HUES48 (cell line): Measurements from ENCODE around the gene IRX2.

Experiments
- H3K27ac ChIP-seq: one replicate; pipeline ENCODE4 v1.7.0; 2013; ENCODE audit warnings: low read depth, low read length, inconsistent platforms
- H3K27me3 ChIP-seq: 2 replicates; pipeline ENCODE4 v1.6.1; 2013; ENCODE audit warnings: mild to moderate bottlenecking, low read length; ENCODE audit not compliant: control insufficient read depth, insufficient read depth
- H3K36me3 ChIP-seq: 2 replicates; pipeline ENCODE4 v1.6.1; 2013; ENCODE audit warnings: low read length; ENCODE audit not compliant: control insufficient read depth, insufficient read depth
- H3K4me1 ChIP-seq: 2 replicates; pipeline ENCODE4 v1.6.1; 2013; ENCODE audit warnings: mild to moderate bottlenecking, low read length; ENCODE audit not compliant: control insufficient read depth, insufficient read depth
- H3K4me3 ChIP-seq: 2 replicates; pipeline ENCODE4 v1.5.1; 2013; ENCODE audit warnings: mild to moderate bottlenecking, low read depth, low read length
- H3K9ac ChIP-seq: 2 replicates; pipeline ENCODE4 v1.6.1; 2013; ENCODE audit warnings: mild to moderate bottlenecking, low read depth, low read length, moderate library complexity
- H3K9me3 ChIP-seq: 2 replicates; pipeline ENCODE4 v1.6.1; 2013; ENCODE audit warnings: low read length; ENCODE audit not compliant: control insufficient read depth, insufficient read depth

IRX2 gene

DNA sequence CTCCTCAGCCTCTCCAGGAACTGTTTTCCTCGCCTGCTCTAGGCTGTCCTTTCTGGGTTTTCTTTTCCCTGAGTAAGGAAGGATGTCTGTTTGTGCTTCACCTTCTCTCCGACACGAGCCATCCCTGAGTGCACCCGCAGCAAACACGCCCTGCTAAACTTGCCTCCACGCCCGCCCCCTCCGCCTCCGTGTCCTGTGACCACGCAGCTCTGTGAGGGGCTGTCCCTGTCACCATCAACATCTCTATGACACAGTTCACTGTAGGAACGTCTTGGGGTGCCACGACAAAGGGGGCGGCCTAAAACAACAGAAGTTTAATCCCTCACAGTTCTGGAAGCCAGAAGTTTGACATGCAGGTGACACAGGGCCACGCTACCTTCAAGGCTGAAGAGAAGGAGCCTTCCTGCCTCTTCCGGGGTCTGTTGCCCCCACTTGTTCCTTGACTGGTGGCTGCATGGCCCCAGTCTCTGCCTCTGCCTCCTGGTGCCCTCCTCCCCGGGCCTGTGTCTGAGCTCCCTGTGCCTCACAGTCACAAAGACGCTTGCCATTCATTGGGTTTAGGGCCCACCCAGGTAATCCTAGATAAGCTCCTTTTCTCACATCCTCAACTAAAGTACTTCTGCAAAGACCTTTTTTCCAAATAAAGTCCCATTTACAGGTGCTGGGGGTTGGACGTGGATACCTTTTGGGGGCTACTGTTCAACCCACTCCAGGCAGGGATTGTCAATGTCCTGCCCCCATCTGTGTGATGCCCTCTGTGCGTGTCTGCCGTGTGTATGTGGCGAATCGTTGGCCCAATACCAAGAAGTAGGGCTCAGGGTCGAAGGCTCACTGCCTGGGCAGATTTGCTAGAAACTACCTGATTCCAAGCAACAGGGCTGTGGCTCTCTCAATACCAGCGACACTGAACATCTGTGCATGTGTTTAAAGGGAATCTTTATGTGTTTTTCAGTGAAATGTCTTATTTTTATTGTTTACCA is 39.7 kb downstream of the IRX2 start:
- H3K9me3 ChIP-seq, result no peaks in the 10 kb centered on the region
- H3K4me1 ChIP-seq, result peaks cover 4% of the 10 kb centered on the region; the same call in 1 of the 2 replicates
- no peaks in the 10 kb centered on the region for H3K36me3 ChIP-seq
- no peak overlapping the region for H3K4me3 ChIP-seq
- no peaks in the 10 kb centered on the region for H3K27me3 ChIP-seq
- H3K27ac ChIP-seq, result no peak overlapping the region
- no peak overlapping the region for H3K9ac ChIP-seq

DNA sequence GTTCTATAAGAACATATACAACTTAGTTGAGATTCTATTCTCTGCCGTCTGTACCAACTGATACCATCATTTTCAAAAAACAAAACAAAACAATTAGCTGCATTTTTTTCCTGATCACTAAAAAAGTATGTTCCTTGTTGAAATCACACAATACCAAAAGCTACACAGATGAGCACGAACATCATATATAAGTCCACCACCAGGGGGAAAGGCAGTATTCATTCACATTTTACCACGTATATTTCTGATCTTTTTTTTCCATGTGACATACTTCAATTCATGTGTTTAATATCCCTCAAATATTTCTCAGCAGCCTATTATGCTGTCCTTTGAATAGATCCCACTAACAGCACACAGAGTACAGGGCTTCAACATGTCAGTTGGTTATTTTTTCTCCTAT is 40.6 kb downstream of the IRX2 start:
- Histone ChIP-seq H3K4me3 (no peak overlapping the region), H3K27ac (no peak overlapping the region), H3K9me3 (no peaks in the 10 kb centered on the region), H3K4me1 (peaks cover 4% of the 10 kb centered on the region; the same call in 1 of the 2 replicates), H3K9ac (no peak overlapping the region), H3K36me3 (no peaks in the 10 kb centered on the region), H3K27me3 (no peaks in the 10 kb centered on the region)

GRCh38 chr5:2709976-2710689 is 41.3 kb downstream of the IRX2 start:
- no peaks in the 10 kb centered on the region for H3K9me3 ChIP-seq
- no peaks in the 10 kb centered on the region for H3K36me3 ChIP-seq
- H3K4me3 ChIP-seq, result no peak overlapping the region
- no peak overlapping the region for H3K27ac ChIP-seq
- no peaks in the 10 kb centered on the region for H3K27me3 ChIP-seq
- H3K4me1 ChIP-seq, result peaks cover 4% of the 10 kb centered on the region; the same call in 1 of the 2 replicates
- no peak overlapping the region for H3K9ac ChIP-seq

DNA sequence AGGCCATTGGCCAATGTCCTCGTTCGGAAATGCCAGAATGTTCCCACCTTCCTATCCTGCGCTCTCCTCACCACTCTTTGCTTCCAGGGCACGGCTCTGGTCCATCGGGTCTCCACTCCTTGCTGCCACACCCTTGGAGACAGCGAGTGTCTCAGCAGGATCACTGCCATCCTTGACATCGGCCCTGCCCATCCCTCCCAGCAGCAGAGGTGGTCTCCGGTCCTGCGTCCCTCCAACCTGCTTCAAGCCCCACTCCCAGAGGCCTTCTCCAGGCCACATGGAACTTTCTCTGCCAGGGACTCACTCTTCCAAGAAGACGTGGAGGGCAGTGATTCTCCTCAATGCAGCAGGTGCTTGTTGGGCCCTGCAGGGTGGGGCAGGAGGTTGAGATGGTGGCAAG is 42.7 kb downstream of the IRX2 start:
- Histone ChIP-seq H3K4me3 (no peak overlapping the region), H3K9ac (no peak overlapping the region), H3K27me3 (no peaks in the 10 kb centered on the region)

DNA sequence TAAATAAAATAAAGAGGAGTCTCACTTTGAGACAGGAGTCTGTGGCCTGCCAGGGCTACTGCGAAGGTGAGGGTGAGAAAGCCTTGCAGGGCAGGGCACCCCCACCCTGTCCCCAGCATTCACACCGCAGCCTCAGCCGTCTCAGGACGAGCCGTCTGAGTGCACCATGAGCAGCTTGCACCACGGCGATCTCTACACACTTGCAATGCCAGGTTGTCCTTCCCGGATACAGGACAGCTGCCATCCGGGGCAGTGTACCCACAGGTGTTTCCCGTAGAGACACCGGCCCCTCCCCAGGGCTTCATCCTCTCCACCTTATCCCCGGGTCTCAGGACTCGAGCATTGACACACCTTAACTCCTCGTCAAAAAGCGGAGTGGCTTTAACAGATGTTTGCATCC is 43.3 kb downstream of the IRX2 start:
- Histone ChIP-seq H3K36me3 (no peaks in the 10 kb centered on the region), H3K27me3 (no peaks in the 10 kb centered on the region), H3K27ac (no peak overlapping the region), H3K9me3 (no peaks in the 10 kb centered on the region), H3K4me3 (no peak overlapping the region), H3K9ac (no peak overlapping the region), H3K4me1 (peaks cover 4% of the 10 kb centered on the region; the same call in 1 of the 2 replicates)

More for the DNA sequence above, 42.7 kb downstream of the IRX2 start:
- Histone ChIP-seq H3K9me3 (no peaks in the 10 kb centered on the region), H3K27ac (no peak overlapping the region), H3K4me1 (peaks cover 4% of the 10 kb centered on the region; the same call in 1 of the 2 replicates), H3K36me3 (no peaks in the 10 kb centered on the region)

DNA sequence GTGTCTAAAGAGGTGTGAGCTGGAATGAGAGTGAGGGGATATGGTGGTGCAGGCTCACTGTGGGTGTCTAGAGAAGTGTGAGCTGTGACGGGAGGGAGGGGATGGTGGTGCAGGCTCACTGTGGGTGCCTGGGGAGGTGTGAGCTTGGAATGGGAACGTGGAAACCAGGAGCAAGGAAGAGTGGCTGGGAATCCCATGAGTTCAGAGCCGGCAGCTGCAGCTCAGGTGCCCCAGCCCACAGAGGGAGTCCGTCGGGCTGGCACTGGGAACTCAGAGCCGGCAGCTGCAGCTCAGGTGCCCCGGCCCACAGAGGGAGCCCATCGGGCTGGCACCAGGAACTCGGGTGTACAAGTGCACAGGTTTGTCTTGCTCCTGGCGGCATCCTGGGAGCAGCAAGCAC is 45.6 kb downstream of the IRX2 start:
- Histone ChIP-seq H3K4me3 (no peak overlapping the region), H3K4me1 (peaks cover 4% of the 10 kb centered on the region; the same call in 1 of the 2 replicates), H3K27me3 (no peaks in the 10 kb centered on the region), H3K27ac (no peak overlapping the region), H3K9ac (no peak overlapping the region), H3K9me3 (no peaks in the 10 kb centered on the region), H3K36me3 (no peaks in the 10 kb centered on the region)

DNA sequence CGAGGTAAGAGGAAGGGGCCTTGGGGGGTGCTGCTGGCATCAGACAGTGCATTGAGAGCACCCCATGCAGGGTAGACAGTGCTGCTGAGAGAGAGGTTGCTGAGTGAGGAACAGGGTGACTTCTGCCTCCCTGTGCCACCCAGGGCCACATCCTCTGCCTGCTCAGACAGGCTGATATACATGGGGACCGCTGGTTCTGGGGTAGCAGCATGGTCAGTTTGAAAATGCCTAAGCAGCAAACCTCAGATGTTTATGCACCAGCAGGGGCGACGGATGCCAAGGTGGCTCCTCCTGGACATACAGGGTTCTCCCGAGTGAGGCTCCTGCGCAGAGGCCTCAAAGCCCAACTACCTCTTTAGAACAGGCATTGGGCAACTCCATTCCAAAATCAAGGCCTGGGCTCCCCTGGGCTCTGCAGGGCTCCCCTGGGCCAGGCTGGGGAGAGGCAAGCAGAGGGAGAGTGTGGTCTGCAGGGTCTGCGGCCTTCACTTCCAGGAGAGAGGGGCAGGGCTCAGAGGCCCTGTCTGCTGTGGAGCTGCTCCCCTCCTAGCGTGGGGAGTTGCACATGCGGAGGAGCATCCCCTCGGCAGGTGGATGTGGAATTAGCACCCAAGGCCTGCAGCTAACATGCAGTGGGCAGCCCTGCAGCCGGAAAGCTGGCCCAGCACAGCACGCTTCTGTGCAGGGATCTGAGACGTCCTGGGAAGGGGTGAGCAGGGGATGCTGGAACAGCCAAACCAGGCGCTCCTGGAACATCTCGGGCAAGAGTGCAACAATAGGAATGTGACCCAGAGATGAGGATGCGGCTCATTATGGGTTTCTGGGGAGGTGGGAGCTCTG is 46.5 kb downstream of the IRX2 start:
- no peak overlapping the region for H3K9ac ChIP-seq
- no peak overlapping the region for H3K27ac ChIP-seq
- no peaks in the 10 kb centered on the region for H3K27me3 ChIP-seq
- H3K9me3 ChIP-seq, result no peaks in the 10 kb centered on the region
- peaks cover 4% of the 10 kb centered on the region; the same call in 1 of the 2 replicates for H3K4me1 ChIP-seq
- no peaks in the 10 kb centered on the region for H3K36me3 ChIP-seq
- H3K4me3 ChIP-seq, result no peak overlapping the region

- Histone ChIP-seq H3K36me3 (no peaks in the 10 kb centered on the region), H3K9me3 (no peaks in the 10 kb centered on the region), H3K4me3 (no peak overlapping the region), H3K9ac (no peak overlapping the region), H3K27ac (no peak overlapping the region), H3K27me3 (no peaks in the 10 kb centered on the region), H3K4me1 (no peaks in the 10 kb centered on the region)
Measured at GRCh38 chr5:2704111-2704510, 47.4 kb downstream of the IRX2 start.

DNA sequence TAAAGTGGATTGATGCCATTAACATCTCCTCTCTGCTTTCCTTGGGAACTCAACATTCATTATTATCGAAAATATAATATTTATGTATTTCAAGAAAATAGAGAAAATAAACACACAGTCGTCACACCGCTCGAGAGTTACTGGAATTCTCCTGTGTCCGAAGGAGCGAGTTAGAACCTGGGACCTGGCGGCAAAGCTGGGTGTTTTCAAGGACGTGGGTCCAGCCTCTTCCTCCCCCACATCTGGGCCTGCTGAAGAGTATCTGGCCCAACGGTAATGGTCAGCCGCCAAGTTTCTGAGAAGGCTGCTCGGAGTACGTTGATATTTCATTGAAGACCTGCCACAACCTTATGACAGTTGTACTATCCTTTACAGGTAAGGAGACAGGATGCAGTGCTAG is 47.9 kb downstream of the IRX2 start:
- H3K4me3 ChIP-seq, result no peak overlapping the region
- no peak overlapping the region for H3K9ac ChIP-seq
- no peaks in the 10 kb centered on the region for H3K4me1 ChIP-seq
- H3K36me3 ChIP-seq, result no peaks in the 10 kb centered on the region
- H3K27me3 ChIP-seq, result no peaks in the 10 kb centered on the region
- no peaks in the 10 kb centered on the region for H3K9me3 ChIP-seq
- H3K27ac ChIP-seq, result no peak overlapping the region

- H3K27ac ChIP-seq, result no peak overlapping the region
- no peaks in the 10 kb centered on the region for H3K36me3 ChIP-seq
- no peaks in the 10 kb centered on the region for H3K4me1 ChIP-seq
- no peak overlapping the region for H3K9ac ChIP-seq
- H3K27me3 ChIP-seq, result no peaks in the 10 kb centered on the region
- no peaks in the 10 kb centered on the region for H3K9me3 ChIP-seq
- no peak overlapping the region for H3K4me3 ChIP-seq
Measured at GRCh38 chr5:2703041-2703440, 48.4 kb downstream of the IRX2 start.
